ENCODE measurements around the gene SLC35C1.

- TF ChIP-seq GATA3 (IDR thresholded peaks at IDR 0.05; ENCODE audit: low read depth, low read length) (no peak), GATA2 (IDR thresholded peaks at IDR 0.05; ENCODE audit: low read depth, low read length) (no peak)
Measured at GRCh38 chr11:45848654-45849081, 43.7 kb downstream of the SLC35C1 start.
